ENCODE results near the gene SPARC.
"Not testable (repeated sequence)": the region's sequence is repeated elsewhere in the genome, so short reads cannot be mapped to it uniquely, and the experiment has no call there.

SPARC gene

GRCh38 chr5:151686674-151687407 lies at the start of gene SPARC:
Gene SPARC (minus strand): TSS chr5:151686915. CDS start chr5:151676188, 10,727 bp downstream.
- DNase-seq (ENCODE audit: low read depth): peak; percentile 100

GRCh38 chr5:151735646-151736045 lies 48.9 kb upstream of the SPARC start:
- no peak for DNase-seq (ENCODE audit: low read depth)

- no peak for DNase-seq (ENCODE audit: low read depth)
These were observed 47.3 kb upstream of the SPARC start for GRCh38 chr5:151734064-151734408.

GRCh38 chr5:151733358-151734063 lies 46.8 kb upstream of the SPARC start:
- no peak for DNase-seq (ENCODE audit: low read depth)

- DNase-seq (ENCODE audit: low read depth): no peak
These were observed 43.7 kb upstream of the SPARC start for GRCh38 chr5:151730381-151730780.

- not testable (repeated sequence) for DNase-seq (ENCODE audit: low read depth)
These were observed 42.9 kb upstream of the SPARC start for GRCh38 chr5:151729597-151729996.

- DNase-seq (ENCODE audit: low read depth): no peak
These were observed 37.6 kb upstream of the SPARC start for GRCh38 chr5:151724360-151724759.

- no peak for DNase-seq (ENCODE audit: low read depth)
These were observed 35.8 kb upstream of the SPARC start for GRCh38 chr5:151722546-151722945.

GRCh38 chr5:151721812-151722391 lies 35.2 kb upstream of the SPARC start:
- no peak for DNase-seq (ENCODE audit: low read depth)

- DNase-seq (ENCODE audit: low read depth): no peak
These were observed 34.5 kb upstream of the SPARC start for GRCh38 chr5:151721087-151721646.

GRCh38 chr5:151720215-151720614 lies 33.5 kb upstream of the SPARC start:
- no peak for DNase-seq (ENCODE audit: low read depth)

- DNase-seq (ENCODE audit: low read depth): peak; percentile 43
These were observed 32.7 kb upstream of the SPARC start for GRCh38 chr5:151719228-151720000.

GRCh38 chr5:151718646-151719045 lies 31.9 kb upstream of the SPARC start:
- DNase-seq (ENCODE audit: low read depth): peak; percentile 60

GRCh38 chr5:151718153-151718552 lies 31.4 kb upstream of the SPARC start:
- peak; percentile 70 for DNase-seq (ENCODE audit: low read depth)

GRCh38 chr5:151717416-151717815 lies 30.7 kb upstream of the SPARC start:
- DNase-seq (ENCODE audit: low read depth): no peak

GRCh38 chr5:151709109-151709735 lies 22.5 kb upstream of the SPARC start:
- no peak for DNase-seq (ENCODE audit: low read depth)

- no peak for DNase-seq (ENCODE audit: low read depth)
These were observed 21.4 kb upstream of the SPARC start for GRCh38 chr5:151708126-151708525.

GRCh38 chr5:151707567-151707966 lies 20.9 kb upstream of the SPARC start:
- DNase-seq (ENCODE audit: low read depth): no peak

- no peak for DNase-seq (ENCODE audit: low read depth)
These were observed 20.2 kb upstream of the SPARC start for GRCh38 chr5:151706906-151707305.

- DNase-seq (ENCODE audit: low read depth): no peak
These were observed 17.1 kb upstream of the SPARC start for GRCh38 chr5:151703780-151704179.

GRCh38 chr5:151703227-151703626 lies 16.5 kb upstream of the SPARC start:
- no peak for DNase-seq (ENCODE audit: low read depth)

GRCh38 chr5:151700820-151701219 lies 14.1 kb upstream of the SPARC start:
- DNase-seq (ENCODE audit: low read depth): no peak
